HG03439 (cell line): ENCODE measurements around the gene FAM222B.
A peak's percentile ranks its signal among the peaks of the same experiment; 100 is the strongest.

Experiments used
- ATAC-seq: cut with Tn5 transposase; IDR thresholded peaks from one replicate; pipeline ENCODE4 v1.9.1; 2021; ENCODE audit warnings: mild to moderate bottlenecking, moderate library complexity; ENCODE audit not compliant: unreplicated experiment

FAM222B gene

GRCh38 chr17:28716740-28717577 lies 125.6 kb downstream of the FAM222B start:
- ATAC-seq = no peak

GRCh38 chr17:28715217-28715616 lies 127.4 kb downstream of the FAM222B start:
- ATAC-seq = no peak

- no peak for ATAC-seq
These were observed 128.3 kb downstream of the FAM222B start for GRCh38 chr17:28714281-28714680.

- ATAC-seq = no peak
These were observed 129.7 kb downstream of the FAM222B start for GRCh38 chr17:28712705-28713415.

GRCh38 chr17:28712032-28712704 lies 130.4 kb downstream of the FAM222B start:
- ATAC-seq = no peak

- ATAC-seq = no peak
These were observed 130.9 kb downstream of the FAM222B start, which contains the start of gene PROCA1 for GRCh38 chr17:28711723-28712031. Gene PROCA1, minus strand, starts transcription at chr17:28711888. Its CDS starts 228 bp downstream, at chr17:28711660.

- ATAC-seq = peak; percentile 77
These were observed 131.5 kb downstream of the FAM222B start for GRCh38 chr17:28710861-28711722.

GRCh38 chr17:28707339-28707720 lies 135.3 kb downstream of the FAM222B start:
- ATAC-seq = no peak

GRCh38 chr17:28706471-28707338 lies 135.9 kb downstream of the FAM222B start:
- no peak for ATAC-seq
